NOMO-1 treated with DMSO at 0.1 percent for 48 hours (cell line): Measurements from ENCODE around the gene HOXD10.
A peak's percentile ranks its signal among the peaks of the same experiment; 100 is the strongest.

Experiments
- DNase-seq: peaks from one replicate; lab custom pipeline; 2025; ENCODE audit not compliant: unreplicated experiment; lab: John Stamatoyannopoulos, UW

Gene HOXD10

GRCh38 chr2:176095421-176095820 is 21.2 kb upstream of the HOXD10 start:
- no peak for DNase-seq

DNA sequence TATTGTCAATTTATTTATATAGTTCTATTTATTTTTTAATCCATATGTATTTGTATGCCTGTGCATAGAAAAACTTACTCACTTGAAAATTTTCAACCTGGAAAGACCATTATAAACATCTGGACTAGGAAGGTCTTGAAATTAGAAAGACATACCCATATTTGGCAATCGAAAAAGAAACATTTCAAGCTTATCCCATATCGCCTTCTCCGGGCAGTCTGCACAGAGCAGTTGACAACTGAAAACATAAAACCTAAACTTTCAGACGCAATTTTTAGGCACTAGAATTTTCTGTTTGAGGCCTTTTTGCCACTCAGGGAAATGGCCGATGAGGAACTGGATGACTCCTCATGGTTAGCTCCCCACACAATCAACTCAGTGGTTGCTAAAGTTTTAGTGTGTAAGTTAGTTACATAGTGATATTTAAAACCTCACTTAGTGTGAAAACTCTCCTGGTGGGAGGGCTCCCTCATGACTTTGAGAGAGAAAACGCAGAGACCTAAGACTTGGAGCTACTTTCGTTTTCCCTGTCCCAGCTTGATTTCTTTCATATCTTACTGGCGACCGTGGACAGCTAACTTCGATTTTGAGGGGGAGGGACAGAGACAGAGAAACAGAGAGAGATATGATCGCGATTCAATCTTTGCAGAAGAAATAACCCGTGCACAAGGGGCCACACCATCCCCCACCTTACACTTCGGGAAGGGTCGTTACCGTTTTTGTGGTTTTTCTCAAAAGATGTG is 20.2 kb upstream of the HOXD10 start:
- no peak for DNase-seq

- DNase-seq, result peak; percentile 66
Observed at GRCh38 chr2:176096986-176097819, 19.4 kb upstream of the HOXD10 start.

DNA sequence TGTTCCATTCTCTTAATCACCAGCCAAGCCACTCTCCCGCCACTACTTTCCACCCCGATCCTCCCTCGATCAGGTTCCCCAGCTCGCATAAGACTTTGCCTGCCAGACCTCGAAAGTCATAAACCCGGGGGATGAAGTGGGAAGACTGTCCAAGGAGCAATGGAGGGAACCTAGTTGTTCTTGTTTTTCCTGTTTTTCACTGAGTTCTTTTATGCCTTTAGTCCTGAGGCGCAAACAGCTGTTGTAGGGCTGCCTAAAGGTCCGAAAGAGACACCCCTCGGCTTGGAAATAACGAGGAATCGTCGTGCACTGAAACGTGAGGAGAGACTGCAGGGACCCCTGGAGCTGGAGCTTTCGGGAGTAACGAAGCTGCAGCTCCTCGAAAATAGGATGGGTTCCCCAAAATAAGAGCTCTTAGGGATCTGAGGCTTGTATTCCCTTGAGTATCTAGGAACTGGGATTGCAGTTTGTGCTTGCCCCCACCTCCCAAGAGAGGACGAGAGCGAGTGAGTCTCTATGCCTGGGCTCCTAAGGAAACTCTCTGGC is 18.7 kb upstream of the HOXD10 start:
- DNase-seq, result no peak

- no peak for DNase-seq
Observed at GRCh38 chr2:176098366-176099158, 18.0 kb upstream of the HOXD10 start.

GRCh38 chr2:176099159-176099727 is 17.3 kb upstream of the HOXD10 start:
- DNase-seq, result no peak

DNA sequence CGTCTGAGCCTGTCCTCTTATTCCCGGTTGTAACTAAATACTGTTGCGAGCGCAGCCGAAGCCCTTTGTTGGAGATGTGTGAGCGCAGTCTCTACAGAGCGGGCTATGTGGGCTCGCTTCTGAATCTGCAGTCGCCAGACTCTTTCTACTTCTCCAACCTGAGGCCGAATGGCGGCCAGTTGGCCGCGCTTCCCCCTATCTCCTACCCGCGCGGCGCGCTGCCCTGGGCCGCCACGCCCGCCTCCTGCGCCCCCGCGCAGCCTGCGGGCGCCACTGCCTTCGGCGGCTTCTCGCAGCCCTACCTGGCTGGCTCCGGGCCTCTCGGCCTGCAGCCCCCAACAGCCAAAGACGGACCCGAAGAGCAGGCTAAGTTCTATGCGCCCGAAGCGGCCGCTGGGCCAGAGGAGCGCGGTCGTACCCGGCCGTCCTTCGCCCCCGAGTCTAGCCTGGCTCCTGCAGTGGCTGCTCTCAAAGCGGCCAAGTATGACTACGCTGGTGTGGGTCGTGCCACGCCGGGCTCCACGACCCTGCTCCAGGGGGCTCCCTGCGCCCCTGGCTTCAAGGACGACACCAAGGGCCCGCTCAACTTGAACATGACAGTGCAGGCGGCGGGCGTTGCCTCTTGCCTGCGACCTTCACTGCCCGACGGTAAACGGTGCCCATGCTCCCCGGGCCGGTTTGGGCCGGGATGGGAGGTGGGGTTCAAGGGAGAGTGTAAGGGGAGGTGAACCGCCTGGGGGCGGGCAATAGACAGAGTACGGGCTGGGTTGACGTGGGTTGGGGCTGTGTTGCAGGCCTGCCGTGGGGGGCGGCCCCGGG is 16.6 kb upstream of the HOXD10 start, which contains the start of gene HOXD12:
Gene HOXD12 (plus strand): TSS at position 68 of the 819 bp plus-strand sequence. CDS start 7 bp downstream, at position 75.
- no peak for DNase-seq

- DNase-seq, result no peak
Observed at GRCh38 chr2:176100547-176101140, 15.9 kb upstream of the HOXD10 start.

DNA sequence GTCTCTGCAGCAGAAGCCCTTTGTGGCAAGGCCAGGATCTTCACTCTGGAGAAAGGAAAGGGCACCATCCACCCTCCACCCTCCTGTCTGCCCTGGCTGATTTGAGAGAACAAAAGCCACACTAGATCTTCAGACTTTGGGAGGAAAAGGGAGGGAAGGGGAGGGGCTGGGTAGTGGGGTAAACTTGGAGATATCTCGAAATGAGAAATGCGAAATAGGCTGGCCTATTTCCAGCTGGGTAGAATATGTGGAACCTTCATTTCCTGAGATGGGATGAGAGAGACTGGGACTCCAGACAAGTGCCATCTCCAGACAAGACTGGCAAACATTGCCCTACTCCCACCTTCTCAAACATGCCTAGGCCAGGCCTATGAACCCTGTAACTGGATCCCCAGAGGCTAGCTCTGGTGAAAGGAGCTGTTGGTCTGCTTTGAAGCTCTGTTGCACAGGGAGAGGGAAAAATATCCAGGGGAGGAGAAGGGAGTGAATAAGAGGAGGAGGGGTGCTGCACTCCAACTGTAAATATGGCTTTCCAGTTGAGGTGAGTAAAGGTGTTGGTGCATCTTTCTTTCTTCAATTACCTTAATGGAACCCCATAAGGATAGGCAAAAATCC is 15.3 kb upstream of the HOXD10 start:
- DNase-seq, result no peak

DNA sequence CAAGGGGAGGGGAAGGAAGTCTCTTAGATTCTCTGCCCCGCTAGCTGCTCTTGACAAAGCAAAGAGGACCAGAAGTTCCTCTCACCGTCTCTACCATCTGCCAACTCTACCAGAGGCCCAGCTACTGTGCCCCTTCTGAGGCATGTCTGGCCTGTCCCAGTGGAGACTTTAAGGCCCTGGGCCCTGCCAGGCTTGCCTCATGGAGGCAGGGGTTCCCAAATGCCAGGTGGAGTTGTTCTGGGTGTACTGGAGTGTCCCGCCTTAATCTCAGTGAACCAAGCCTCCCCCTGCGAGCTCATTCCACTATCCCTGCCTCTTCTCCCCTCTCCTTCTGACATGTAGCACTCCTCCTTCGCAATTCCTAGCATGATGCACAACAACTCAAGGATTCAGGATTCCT is 14.7 kb upstream of the HOXD10 start:
- no peak for DNase-seq

DNA sequence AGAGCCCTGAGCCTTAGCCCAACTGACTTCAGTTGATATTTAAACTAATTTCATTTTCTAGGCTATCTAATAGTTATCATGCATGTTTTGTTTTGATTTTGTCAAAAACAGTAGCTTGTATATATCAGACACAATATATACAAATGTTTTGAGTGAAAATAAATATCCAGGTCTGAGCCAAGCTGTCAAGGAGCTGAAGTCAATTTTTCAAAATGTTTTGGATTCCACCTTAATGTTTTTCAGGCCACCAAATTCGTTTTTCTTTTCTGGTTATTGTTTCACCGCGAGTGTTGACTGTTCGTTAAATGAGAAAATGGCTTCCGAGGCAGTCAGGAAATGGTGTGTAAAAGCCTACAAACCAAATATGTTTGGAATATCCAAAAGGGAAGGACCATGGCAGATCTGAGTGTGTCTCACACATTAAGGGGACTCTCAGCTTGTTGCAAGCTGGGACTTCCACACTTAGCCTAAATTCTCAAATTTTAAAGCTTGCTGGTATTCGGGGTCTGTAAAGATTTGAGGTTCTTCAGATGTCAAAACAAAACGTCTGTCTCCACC is 14.2 kb upstream of the HOXD10 start:
- DNase-seq, result no peak

GRCh38 chr2:176103194-176103593 is 13.4 kb upstream of the HOXD10 start:
- no peak for DNase-seq

DNA sequence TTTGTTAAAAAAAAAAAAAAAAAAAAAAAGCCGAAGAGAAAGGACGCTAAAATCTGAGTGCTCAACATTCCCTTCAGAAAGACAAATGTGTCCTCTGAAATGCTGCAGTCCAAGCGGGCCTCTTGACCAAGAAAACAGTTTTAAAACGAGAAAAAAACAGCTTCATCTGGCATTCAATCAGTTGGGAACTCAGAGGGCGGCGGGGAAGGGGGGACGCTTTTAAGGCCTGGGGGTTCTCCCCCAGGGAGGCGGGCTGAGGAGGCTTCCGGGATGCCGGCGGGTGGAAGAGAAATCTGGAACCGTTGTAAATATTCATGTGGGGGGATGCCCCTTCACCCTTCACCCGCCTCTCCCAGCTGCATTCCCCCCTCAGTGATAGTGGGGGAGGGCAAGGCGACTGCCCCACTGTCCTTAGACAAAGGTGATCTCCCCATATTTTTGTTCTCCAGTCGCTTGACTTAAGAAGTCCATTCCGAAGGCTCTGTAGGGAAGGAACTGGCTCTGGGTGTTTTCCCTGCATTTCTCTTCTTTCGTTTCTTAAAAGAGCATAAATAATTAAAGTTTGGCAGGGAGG is 12.7 kb upstream of the HOXD10 start:
- DNase-seq, result no peak

DNA sequence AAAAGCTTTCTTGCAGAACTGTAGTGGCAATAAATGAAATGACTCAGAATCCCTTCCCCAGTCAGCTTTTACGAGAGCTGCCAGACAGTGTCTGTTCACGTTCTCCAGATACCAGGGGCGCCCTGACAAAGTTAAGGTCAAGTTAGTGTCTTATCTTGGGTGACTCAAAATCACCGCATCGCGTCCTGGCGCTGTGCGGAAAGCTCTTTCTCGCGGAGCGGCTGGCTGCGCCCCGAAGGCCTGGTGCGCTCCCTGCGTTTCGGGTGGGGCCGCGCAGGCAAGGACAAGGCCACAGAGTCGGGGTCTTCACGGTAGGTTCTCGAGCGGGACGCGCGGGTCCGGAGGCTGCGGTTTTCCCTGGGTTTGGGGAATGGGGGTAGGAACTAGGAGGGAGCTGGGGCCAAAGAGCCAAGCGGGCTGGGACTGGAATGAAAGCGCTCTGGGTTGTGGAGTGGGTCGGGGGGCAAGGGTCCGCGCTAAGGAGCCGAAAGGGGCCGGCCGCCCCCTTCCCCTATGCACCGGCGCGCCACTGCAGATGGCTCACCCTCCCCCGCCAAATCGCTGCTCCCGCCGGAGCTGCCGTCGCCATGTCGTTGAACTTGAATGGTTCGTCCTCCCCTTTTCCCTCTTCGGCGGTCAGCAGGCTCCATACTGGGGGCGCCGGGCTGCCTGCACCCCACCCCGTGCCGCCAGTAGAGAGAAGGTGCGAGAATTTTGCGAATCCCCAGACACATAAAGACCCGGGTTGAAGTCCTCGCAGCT is 12.1 kb upstream of the HOXD10 start:
- no peak for DNase-seq

DNA sequence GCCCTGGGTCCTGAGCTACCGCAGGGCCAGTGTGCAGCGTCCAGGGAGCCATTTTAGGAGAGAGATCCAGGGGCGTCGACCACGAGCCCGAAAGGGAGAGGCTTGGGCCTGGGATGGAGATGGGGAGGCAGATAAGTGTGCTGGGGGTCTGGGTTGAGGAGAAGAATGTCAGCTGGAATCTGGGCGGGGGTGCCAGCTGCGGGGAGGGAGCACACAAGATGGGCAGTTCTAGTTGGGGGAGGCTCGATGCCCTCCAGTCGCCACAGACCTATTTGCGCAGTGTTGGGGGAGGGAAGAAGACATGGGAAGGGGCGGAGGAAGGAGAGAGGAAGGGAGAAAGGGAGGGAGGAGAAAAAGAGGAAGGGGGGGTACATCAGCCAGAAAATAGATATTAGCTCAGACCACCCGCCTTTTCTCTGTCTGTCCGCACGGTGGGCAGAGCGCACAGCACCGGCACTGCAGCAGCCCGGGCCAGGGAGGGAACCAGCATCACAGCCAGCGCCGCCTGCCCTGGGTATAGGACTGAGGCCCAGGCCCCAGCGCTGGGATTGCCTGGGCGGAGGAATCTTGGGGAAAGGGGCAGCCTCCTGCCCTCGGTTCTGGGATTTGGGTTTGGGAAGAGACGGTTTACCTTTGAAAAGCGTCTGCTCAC is 11.4 kb upstream of the HOXD10 start:
- DNase-seq, result no peak

DNA sequence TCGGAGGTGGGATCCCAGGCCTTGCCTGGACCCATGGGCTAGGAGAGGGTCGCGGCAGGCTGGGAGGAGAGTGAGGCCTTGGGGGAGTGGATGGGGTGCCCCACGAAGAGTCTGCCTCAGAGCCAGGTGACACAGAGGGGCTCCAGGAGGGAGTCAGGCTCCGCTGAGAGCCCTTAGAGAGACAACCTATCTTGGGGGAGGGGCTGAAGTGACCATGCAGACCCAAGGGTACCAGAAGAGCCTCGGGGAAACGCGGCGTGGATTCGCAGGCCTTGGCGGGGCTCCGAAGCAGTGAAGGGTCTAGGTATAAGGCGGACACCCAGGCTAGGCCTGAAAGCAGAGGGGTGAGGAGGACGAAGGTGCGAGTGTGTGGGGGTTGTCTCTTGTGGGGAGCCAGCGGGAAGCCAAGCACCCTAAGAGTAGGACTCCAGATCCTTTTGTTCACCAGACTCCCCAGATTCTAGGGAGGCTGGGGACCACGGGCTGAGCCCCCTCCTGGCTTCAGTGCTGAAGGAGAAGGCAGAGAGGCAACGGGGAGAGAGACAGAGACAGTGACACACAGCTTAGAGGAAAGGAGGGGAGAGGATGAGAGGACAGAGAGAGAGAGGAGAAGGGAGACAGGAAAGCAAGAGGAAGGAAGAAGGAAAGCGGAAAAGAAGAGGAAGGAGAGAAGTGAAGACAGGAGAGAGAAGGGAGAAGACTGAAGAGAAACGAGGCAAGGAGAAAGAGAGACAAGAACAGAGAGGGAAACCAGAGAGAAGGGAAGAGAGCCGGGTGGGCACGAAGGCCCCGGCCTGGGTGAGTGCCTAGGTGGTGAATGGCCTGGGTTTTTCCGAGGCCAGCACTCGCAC is 10.6 kb upstream of the HOXD10 start:
- DNase-seq, result no peak
